ENCODE results near the gene KDM2B. TPM values are rescaled to one million over a fixed set of nuclear protein-coding genes. Genes with fewer than 3 reads are reported as not detected.
A peak's percentile ranks its signal among the peaks of the same experiment; 100 is the strongest.

The KDM2B gene
- total and polyA plus RNA-seq, 2 of the 8 experiments (the other 6 are each of a cell fraction or from before 2014, with no cell fraction given), result 111 to 162 TPM

- TF ChIP-seq ATF2 (IDR thresholded peaks at IDR 0.05; ENCODE audit: low read length) (no peak), FOSL1 (IDR thresholded peaks at IDR 0.05; ENCODE audit: insufficient read depth, low read depth, low read length) (no peak), ZNF274 (IDR thresholded peaks at IDR 0.05; ENCODE audit: borderline replicate concordance, extremely low read depth, low read length) (no peak), SRF (IDR thresholded peaks at IDR 0.05; ENCODE audit: low read depth, low read length) (0 out of 2 replicates have a peak, but pooled peaks have one; percentile 7), SUZ12 (IDR thresholded peaks at IDR 0.05; ENCODE audit: low read length) (no peak), GABPA (IDR thresholded peaks at IDR 0.05; ENCODE audit: borderline replicate concordance, insufficient read depth, low read length) (no peak), HDAC2 (IDR thresholded peaks at IDR 0.05; ENCODE audit: borderline replicate concordance in 1 of 2, low read depth in 2 of 2, low read length in 2 of 2) (0 out of 4 replicates have a peak, but pooled peaks have one; percentile 21 to 41), EP300 (IDR thresholded peaks at IDR 0.05; ENCODE audit: borderline replicate concordance in 1 of 2, low read depth in 2 of 2, low read length in 2 of 2) (peak in 1 of 2 experiments; percentile 96; a peak in 2 of 3 replicates), SIRT6 (IDR thresholded peaks at IDR 0.05; ENCODE audit: low read length) (no peak), SIN3A (conservative IDR thresholded peaks at IDR 0.05 in 1 of 2, IDR thresholded peaks at IDR 0.05 in 1 of 2; ENCODE audit: low read depth in 1 of 2, low read length in 2 of 2) (peak; percentile 61 to 91; a peak in 3 of 4 replicates), PHF8 (conservative IDR thresholded peaks at IDR 0.05; ENCODE audit: low read depth, low read length) (peak; percentile 48; the same call in 1 of the 2 replicates), KDM4A (IDR thresholded peaks at IDR 0.05; ENCODE audit: low read depth, low read length, severe bottlenecking) (no peak), YY1 (IDR thresholded peaks at IDR 0.05; ENCODE audit: low read depth, low read length) (peak; percentile 60; the same call in 1 of the 2 replicates), RAD21 (IDR thresholded peaks at IDR 0.05 in 1 of 2, conservative IDR thresholded peaks at IDR 0.05 in 1 of 2; ENCODE audit: low read depth in 2 of 2, low read length in 2 of 2) (0 out of 4 replicates have a peak, but pooled peaks of 1 of the 2 experiments have one; percentile 14), CBX5 (IDR thresholded peaks at IDR 0.05; ENCODE audit: low read depth, low read length) (no peak), JUND (IDR thresholded peaks at IDR 0.05; ENCODE audit: low read length) (peak; percentile 93), KDM5A (IDR thresholded peaks at IDR 0.05; ENCODE audit: low read length) (no peak)
Measured at GRCh38 chr12:121582583-121583333, 1.9 kb upstream of the KDM2B start (continued).
